GM23248 (cell line): ENCODE measurements around the gene HOXC11. TPM values are rescaled to one million over a fixed set of nuclear protein-coding genes. Genes with fewer than 3 reads are reported as not detected.
A peak's percentile ranks its signal among the peaks of the same experiment; 100 is the strongest.

Experiments
- DNase-seq: peaks from one replicate; pipeline ENCODE4 v3.0.0-alpha.2; 2015
- H2AFZ ChIP-seq: fragments of 200-600 bp; sonication (generic); 2 replicates; pipeline ENCODE4 v1.6.1; 2016; ENCODE audit warnings: antibody characterized with exemption
- H3F3A ChIP-seq: fragments of 200-600 bp; sonication (generic); 2 replicates; pipeline ENCODE4 v1.6.1; 2016; ENCODE audit warnings: mild to moderate bottlenecking, antibody characterized with exemption, mixed run types; ENCODE audit not compliant: insufficient read depth
- H3K27ac ChIP-seq: fragments of 200-600 bp; sonication (generic); 2 replicates; pipeline ENCODE4 v1.5.1; 2016; ENCODE audit warnings: mild to moderate bottlenecking
- H3K27me3 ChIP-seq: fragments of 200-600 bp; sonication (generic); replicated peaks from 2 replicates; pipeline ENCODE4 v1.6.1; 2016; ENCODE audit warnings: mild to moderate bottlenecking; ENCODE audit not compliant: insufficient read depth
- H3K36me3 ChIP-seq: fragments of 200-600 bp; sonication (generic); 2 replicates; pipeline ENCODE4 v1.6.1; 2016; ENCODE audit warnings: low read depth, mild to moderate bottlenecking
- H3K4me1 ChIP-seq: fragments of 200-600 bp; sonication (generic); 2 replicates; pipeline ENCODE4 v1.6.1; 2016; ENCODE audit warnings: mild to moderate bottlenecking; ENCODE audit not compliant: insufficient read depth
- H3K4me2 ChIP-seq: fragments of 200-600 bp; sonication (generic); one replicate; pipeline ENCODE4 v1.6.1; 2016; ENCODE audit warnings: mild to moderate bottlenecking; ENCODE audit not compliant: unreplicated experiment
- H3K4me3 ChIP-seq: fragments of 200-600 bp; sonication (generic); 2 replicates; pipeline ENCODE4 v1.5.1; 2016; ENCODE audit warnings: mild to moderate bottlenecking
- H3K79me2 ChIP-seq: fragments of 200-600 bp; sonication (generic); 2 replicates; pipeline ENCODE4 v1.6.1; 2016; ENCODE audit warnings: mild to moderate bottlenecking; ENCODE audit not compliant: insufficient read depth
- H3K9ac ChIP-seq: fragments of 200-600 bp; sonication (generic); 2 replicates; pipeline ENCODE4 v1.6.1; 2016; ENCODE audit warnings: mild to moderate bottlenecking
- H3K9me2 ChIP-seq: fragments of 200-600 bp; sonication (generic); 2 replicates; pipeline ENCODE4 v1.6.1; 2016; ENCODE audit warnings: mixed run types, mild to moderate bottlenecking, moderate library complexity; ENCODE audit not compliant: insufficient read depth
- H3K9me3 ChIP-seq: fragments of 200-600 bp; sonication (generic); one replicate; pipeline ENCODE4 v1.6.1; 2017; ENCODE audit warnings: low read depth
- H4K20me1 ChIP-seq: fragments of 200-600 bp; sonication (generic); 2 replicates; pipeline ENCODE4 v1.6.0; 2016; ENCODE audit not compliant: insufficient read depth
- EZH2 ChIP-seq: fragments of 200-600 bp; sonication (generic); IDR thresholded peaks from 2 replicates; pipeline ENCODE4 v1.6.1; 2018; ENCODE audit warnings: antibody characterized with exemption, mild to moderate bottlenecking; ENCODE audit not compliant: insufficient read depth, poor library complexity, severe bottlenecking
- EZH2phosphoT487 ChIP-seq: fragments of 200-600 bp; sonication (generic); IDR thresholded peaks from 2 replicates; pipeline ENCODE4 v1.6.1; 2018; ENCODE audit warnings: antibody characterized with exemption, moderate library complexity, mild to moderate bottlenecking, low read depth; ENCODE audit not compliant: insufficient read depth
- WGBS, 2 experiments: methylation state at CpG; one replicate each; pipeline ENCODE4 v1.1.6; 2015 to 2017; ENCODE audit warnings: low lambda C conversion rate in 2 of 2, low coverage in 1 of 2; ENCODE audit errors: missing lambda C conversion rate in 2 of 2; 5-methylcytosine and 5-hydroxymethylcytosine counted together
- in situ Hi-C: fragments of 300-500 bp; cut with MboI; formaldehyde crosslinking; loops from 2 replicates; pipeline ENCODE4 v1.15.0; 2020
- polyA plus RNA-seq: library from polyadenylated mRNA; unstranded; fragments of >200 nt; fragmentation: Nextera tagmentation; extraction: Ambion mirVana; gene quantifications from 2 replicates; pipeline ENCODE4 v1.2.1, GENCODE V29; 2016
- total RNA-seq: library from RNA; depleted of rRNA; stranded (reverse); fragments of >200 nt; shearing (Covaris generic); gene quantifications from 2 replicates; pipeline ENCODE4 v1.2.3, GENCODE V29; 2014

HOXC11 gene
- total and polyA plus RNA-seq, 2 experiments from 2014 or later: not detected

- H2AFZ ChIP-seq: no peak overlapping the region
- H3F3A ChIP-seq: no peaks in the 10 kb centered on the region
- H3K36me3 ChIP-seq: no peaks in the 10 kb centered on the region
- no peak overlapping the region for H3K4me3 ChIP-seq
- peaks cover 17% of the 10 kb centered on the region; the same call in 1 of the 2 replicates for H3K4me1 ChIP-seq
- no peaks in the 10 kb centered on the region for H3K9me3 ChIP-seq
- 13 to 15% methylated on average over 30 of the region's 30 CpGs for WGBS, 2 experiments
- no peak overlapping the region for H3K4me2 ChIP-seq
- no peak overlapping the region for H3K9ac ChIP-seq
- no peak; the same call in none of the 2 replicates for TF ChIP-seq EZH2phosphoT487
- peak; percentile 97 for TF ChIP-seq EZH2
- H3K9me2 ChIP-seq: no peaks in the 10 kb centered on the region
- in situ Hi-C loops: no loop called here
- H3K27me3 ChIP-seq: peaks cover 94% of the 10 kb centered on the region
- no peaks in the 10 kb centered on the region for H3K79me2 ChIP-seq
- H3K27ac ChIP-seq: no peak overlapping the region
- DNase-seq: no peak
- H4K20me1 ChIP-seq: no peaks in the 10 kb centered on the region
These were observed 11.1 kb downstream of the HOXC11 start for GRCh38 chr12:53983950-53984572.

- Histone ChIP-seq H3K36me3 (no peaks in the 10 kb centered on the region), H4K20me1 (no peaks in the 10 kb centered on the region), H3K9me3 (no peaks in the 10 kb centered on the region), H3K9ac (no peak within 1 kb of the TSS), H3K4me1 (peaks cover 19% of the 10 kb centered on the region), H3K27me3 (peaks cover 94% of the 10 kb centered on the region), H3K9me2 (no peaks in the 10 kb centered on the region), H3K27ac (no peak within 1 kb of the TSS), H3K79me2 (no peaks in the 10 kb centered on the region), H3K4me2 (peak within 1 kb of the TSS; percentile 95), H2AFZ (peak within 1 kb of the TSS; percentile 79), H3K4me3 (peak within 1 kb of the TSS; percentile 72), H3F3A (no peaks in the 10 kb centered on the region)
- in situ Hi-C loops: no loop called here
- TF ChIP-seq EZH2: no peak
- TF ChIP-seq EZH2phosphoT487: no peak
- peak; percentile 98 for DNase-seq
- WGBS, 2 experiments: 4 to 8% methylated on average over 43 to 54 of the region's 55 CpGs
These were observed 12.2 kb downstream of the HOXC11 start, which contains the start of gene HOXC10 for GRCh38 chr12:53984901-53985691. HOXC10 (plus strand) TSS chr12:53985146; CDS start chr12:53985260, 114 bp downstream.

DNA sequence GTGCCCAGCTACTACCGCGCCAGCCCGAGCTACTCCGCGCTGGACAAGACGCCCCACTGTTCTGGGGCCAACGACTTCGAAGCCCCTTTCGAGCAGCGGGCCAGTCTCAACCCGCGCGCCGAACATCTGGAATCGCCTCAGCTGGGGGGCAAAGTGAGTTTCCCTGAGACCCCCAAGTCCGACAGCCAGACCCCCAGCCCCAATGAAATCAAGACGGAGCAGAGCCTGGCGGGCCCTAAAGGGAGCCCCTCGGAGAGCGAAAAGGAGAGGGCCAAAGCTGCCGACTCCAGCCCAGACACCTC, 12.7 kb downstream of the HOXC11 start:
- H3K36me3 ChIP-seq: no peaks in the 10 kb centered on the region
- no peaks in the 10 kb centered on the region for H3K79me2 ChIP-seq
- no peaks in the 10 kb centered on the region for H3K9me2 ChIP-seq
- TF ChIP-seq EZH2: peak; percentile 94
- TF ChIP-seq EZH2phosphoT487: no peak
- H3K4me1 ChIP-seq: peaks cover 24% of the 10 kb centered on the region
- no peaks in the 10 kb centered on the region for H3F3A ChIP-seq
- peak overlapping the region; percentile 72; the same call in 1 of the 2 replicates for H3K4me3 ChIP-seq
- peak overlapping the region; percentile 95 for H3K4me2 ChIP-seq
- no peak overlapping the region for H3K27ac ChIP-seq
- no peaks in the 10 kb centered on the region for H4K20me1 ChIP-seq
- in situ Hi-C loops: no loop called here
- WGBS, 2 experiments: 4 to 12% methylated on average over 20 to 21 of the region's 21 CpGs
- peaks cover 94% of the 10 kb centered on the region for H3K27me3 ChIP-seq
- no peaks in the 10 kb centered on the region for H3K9me3 ChIP-seq
- no peak for DNase-seq
- H3K9ac ChIP-seq: no peak overlapping the region
- H2AFZ ChIP-seq: peak overlapping the region; percentile 79

DNA sequence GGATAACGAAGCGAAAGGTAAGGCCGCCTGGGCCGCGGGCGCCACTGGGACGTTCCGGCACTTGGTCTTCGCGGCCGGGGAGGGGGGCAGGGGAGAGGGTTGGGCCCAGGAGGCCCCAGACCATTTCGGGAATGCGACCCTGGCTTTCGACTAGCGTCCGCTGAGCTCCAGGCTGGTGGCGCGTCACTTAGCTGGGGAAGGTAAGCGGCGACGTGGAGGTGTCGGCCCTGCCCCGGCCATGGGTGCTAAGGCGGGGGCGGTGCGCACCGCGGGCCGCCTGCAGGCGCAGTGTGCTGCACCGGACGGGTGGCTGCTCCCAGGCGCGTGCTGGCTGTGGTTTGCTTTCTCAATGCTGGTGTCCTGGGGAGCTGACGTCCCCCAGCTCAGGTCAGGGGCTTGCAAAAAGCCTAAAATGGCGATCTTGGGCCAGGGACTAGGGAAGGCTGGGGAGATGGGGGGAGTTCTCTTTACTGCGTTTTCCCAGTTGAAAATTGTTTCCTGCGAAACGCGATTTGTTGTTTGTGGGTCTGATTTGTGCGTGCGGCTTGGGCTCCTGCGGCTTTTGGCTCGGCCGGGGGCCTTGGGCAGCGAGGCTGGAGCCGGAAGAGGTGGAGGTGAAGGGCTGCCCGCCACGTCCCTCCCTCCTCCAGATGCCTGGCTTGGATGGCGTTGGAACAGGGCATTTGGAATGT, 13.2 kb downstream of the HOXC11 start:
- peak; percentile 25; the same call in 1 of the 2 replicates for TF ChIP-seq EZH2phosphoT487
- peak; percentile 49 for TF ChIP-seq EZH2
- no peaks in the 10 kb centered on the region for H3K9me2 ChIP-seq
- in situ Hi-C loops: no loop called here
- peak overlapping the region; percentile 72; the same call in 1 of the 2 replicates for H3K4me3 ChIP-seq
- H3F3A ChIP-seq: no peaks in the 10 kb centered on the region
- DNase-seq: peak; percentile 64
- H3K4me2 ChIP-seq: peak overlapping the region; percentile 95
- H3K36me3 ChIP-seq: no peaks in the 10 kb centered on the region
- no peak overlapping the region for H3K27ac ChIP-seq
- H3K9me3 ChIP-seq: no peaks in the 10 kb centered on the region
- peaks cover 26% of the 10 kb centered on the region for H3K4me1 ChIP-seq
- H3K27me3 ChIP-seq: peaks cover 94% of the 10 kb centered on the region
- no peak overlapping the region for H3K9ac ChIP-seq
- no peaks in the 10 kb centered on the region for H3K79me2 ChIP-seq
- H2AFZ ChIP-seq: peak overlapping the region; percentile 79; the same call in 1 of the 2 replicates
- WGBS, 2 experiments: 10% methylated on average over 48 to 50 of the region's 50 CpGs
- H4K20me1 ChIP-seq: no peaks in the 10 kb centered on the region
